Activated CD4-positive, alpha-beta T cell treated with anti-CD3 and anti-CD28 coated beads, Interleukin-2, amount 50 U/mL, for 24 hours (primary cell): ENCODE results near the gene PTCD3.

Source experiments
- DNase-seq, 2 donors: peaks; one replicate each; pipeline ENCODE4 v3.0.0-alpha.2; 2020; ENCODE audit warnings: low read depth in 1 of 2, low spot score in 1 of 2

Gene PTCD3

DNA sequence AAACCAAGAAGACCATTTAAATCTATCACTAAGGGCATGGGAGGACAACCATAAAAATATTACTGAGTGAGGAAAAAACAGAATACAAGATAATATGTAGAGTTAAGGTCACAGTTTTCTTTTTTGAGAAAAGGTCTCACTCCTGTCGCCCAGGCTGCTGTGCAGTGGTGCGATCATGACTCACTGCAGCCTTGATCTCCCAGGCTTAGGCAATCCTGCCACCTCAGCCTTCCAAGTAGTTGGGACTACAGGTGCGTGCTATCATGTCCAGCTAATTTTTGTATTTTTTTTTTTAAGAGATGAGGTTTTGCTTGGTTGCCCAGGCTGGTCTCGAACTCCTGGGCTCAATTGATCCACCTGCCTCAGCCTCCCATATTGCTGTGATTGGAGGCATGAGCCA lies 24.3 kb upstream of the PTCD3 start:
- no peak for DNase-seq

DNA sequence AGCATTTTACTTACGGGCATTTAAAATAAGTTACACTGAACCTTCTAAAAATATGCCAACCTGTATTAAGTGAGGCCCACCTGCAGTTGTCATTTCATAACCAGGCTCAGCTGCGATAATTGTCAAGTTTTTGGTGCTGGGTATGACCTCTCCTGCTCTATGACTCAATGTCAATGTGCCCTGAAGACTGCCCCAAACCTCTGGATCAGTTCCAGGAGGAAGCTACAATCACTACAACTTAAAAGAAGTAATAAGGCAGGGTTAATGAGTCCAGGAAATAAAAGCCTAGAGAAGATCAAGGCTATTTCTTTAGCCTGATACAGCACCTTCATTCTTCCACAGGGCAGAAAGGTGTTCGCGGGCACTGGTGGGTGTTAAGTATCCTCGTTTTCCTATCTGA lies 23.3 kb upstream of the PTCD3 start:
- DNase-seq = no peak

DNA sequence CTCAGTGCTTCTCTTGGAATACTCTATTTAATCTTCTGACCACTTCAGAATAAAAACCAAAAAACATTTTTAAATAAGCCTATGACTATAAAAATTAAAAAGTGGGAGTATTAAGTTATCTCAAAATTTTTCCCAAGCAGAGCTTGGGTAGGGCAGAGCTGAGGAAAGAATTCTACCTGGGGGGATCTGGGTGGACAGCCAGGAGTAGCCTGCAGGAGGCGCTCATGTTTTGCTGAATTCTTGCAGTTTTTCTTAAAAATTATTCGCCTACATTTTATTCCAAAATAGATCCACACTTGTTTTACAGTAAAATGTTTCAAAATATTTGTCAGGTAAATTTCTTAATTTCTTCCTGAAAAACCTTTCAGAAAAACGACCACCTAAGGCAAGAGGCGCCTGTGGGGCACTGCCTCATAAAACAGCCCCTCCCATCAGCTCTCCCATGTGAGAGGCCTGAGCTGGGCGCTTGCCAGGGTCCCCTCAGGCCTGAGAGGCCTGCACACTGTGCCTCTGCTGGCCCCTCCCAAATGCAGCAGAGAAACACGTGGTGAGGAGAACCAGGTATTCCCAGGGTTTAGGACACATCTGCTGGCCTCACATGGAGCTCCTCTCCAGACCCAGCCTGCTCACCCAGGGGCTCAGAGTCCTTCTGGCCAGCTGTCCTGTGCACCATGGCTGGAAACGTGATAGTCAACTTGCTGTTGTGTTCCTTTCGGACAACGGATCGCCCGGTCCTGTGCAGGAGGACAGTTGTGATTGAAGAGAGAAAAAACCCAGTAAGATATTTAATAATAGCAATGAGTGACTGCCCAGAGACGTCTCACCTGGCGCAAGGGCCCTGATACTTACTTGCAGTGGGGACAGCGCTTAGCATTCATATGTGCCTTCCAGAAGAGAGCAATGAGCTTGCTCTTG lies 17.8 kb upstream of the PTCD3 start:
- no peak for DNase-seq

DNA sequence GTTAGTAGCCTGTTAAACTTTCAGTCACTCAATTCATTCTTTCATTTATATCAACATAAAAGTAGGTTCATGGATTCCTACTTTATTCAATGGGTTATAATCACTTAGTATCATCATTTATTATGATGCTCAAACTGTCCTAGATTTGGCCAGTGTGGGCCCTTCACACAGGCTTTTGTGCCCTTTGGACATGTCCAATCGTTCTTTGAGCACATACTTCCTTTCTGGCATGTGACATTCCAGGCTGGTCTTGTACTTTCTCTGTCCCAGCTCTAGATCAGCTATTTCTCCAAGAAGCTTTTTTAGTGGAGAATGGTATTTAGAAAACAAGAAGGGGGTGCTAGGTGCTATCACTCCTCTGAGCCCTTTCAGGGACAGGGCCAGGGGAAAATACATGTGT lies 11.8 kb upstream of the PTCD3 start:
- no peak for DNase-seq

DNA sequence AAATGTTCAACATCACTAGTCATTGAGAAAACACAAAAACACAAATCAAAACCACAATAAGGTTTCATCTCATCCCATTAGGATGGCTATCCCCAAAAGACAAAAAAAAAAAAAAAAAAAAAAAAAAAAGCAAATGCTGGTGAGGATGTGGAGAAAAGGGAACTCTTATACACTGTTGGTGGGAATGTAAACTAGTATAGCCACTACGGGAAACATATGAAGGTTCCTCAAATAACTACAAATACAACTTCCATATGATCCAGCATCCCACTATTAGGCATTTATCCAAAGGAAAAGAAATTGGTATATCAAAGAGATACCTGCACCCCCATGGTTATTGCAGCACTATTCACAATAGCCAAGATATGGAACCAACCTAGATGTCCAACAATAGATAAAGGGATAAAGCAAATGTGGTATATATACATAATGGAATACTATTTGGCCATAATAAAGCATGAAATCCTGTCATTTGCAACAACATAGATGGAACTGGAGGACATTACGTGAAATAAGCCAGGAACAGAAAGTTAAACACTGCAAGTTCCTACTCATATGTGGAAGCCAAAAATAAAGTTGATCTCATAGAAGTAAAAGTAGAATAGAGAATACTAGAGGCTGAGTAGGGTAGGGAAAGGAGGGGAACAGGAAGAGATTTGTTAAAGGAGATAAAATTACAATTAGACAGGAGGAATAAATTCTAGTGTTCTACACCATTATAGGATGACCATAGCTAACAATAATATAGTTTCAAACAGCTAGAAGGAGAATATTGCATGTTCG lies 8.7 kb upstream of the PTCD3 start:
- DNase-seq = no peak

DNA sequence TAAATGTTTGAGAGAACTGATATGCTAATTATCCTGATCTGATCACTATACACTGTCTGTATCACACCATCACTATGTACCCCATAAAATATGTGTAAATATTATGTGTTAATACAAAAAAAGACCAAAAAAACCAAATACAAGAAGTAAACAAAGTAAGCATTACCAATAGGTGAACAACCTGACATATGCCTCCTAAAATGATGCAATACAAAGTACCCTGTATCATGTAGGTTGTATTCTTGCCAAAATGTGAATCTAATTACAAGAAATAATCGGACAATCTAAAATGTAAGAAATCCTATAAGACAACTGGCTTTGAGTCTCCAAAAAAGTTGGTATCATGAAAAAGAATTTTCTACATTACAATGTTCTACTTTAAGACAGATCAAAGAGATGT lies 8.1 kb upstream of the PTCD3 start:
- DNase-seq = no peak

DNA sequence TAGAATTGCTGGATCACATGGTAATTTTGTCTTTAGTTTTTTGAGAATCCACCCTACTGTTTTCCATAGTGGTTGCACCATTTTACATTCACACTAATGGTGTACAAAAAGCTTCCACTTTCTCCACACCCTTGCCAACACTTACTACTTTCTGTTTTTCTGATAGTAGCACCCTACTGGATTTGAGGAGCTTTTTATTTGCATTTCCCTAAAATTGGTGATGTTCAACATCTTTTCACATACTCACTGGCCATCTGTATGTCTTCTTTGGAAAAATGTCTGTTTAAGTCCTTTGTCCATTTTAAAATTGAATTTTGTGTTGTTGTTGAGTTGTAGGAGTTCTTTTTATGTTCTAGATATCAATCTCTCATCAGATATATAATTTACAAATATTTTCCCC lies 3.9 kb upstream of the PTCD3 start:
- DNase-seq = no peak

DNA sequence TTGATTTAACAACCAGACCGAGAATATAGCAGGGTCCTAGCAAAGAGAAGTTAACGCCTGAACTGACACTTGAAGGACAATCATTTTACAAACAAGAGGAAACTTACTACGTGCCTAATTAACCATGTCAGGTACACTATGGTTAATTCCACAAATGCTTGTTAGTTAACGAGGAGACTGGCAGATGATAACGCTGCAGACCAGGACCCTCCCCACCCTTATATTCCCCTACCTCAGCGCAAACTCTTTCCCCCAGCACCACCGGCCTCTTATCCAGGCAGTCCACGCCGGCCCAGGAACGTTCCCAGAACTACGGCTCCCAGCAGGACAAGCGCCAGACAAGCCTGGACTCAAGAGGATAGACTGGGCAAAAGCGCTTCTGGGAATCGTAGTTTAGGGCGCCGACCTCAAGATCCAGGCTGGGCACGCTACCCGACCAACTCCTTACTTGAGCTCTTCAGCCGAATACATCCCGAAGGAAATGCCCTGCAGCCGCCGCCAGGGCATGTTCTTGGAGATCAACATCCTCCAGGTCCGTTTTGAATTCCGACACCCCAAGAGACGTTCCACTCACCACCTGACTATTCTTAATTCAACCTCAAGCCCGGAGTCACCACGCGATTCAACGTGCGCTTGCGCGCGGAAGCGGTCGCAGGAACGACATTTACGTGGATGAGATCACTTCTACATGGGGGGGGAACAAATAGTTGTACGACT lies 625 bp upstream of the PTCD3 start, which contains the start of gene POLR1A:
TSS of gene POLR1A (minus strand) at position 635 of the 717 bp plus-strand sequence. CDS start at position 525, 110 bp downstream.
- DNase-seq = peak; percentile 63 to 81

DNA sequence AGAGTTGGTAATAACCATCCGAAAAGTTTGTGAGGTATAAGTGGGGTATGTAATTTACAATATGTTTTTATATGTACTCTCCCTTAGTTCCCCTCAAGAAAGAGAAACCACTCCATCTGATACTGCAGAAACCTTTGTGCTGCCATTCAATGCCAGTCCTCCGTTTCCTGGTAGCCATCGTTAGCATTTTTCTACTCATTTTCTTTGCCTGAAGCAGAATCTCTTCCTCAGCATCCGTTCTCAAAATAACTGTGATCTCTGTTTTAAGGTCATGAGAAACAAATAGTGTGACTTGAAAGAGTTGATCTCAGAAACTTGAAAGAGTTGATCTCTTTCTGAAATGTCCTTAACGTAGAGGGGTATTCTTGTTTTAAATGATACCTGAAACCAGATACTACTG lies 996 bp downstream of the PTCD3 start:
- DNase-seq = no peak

DNA sequence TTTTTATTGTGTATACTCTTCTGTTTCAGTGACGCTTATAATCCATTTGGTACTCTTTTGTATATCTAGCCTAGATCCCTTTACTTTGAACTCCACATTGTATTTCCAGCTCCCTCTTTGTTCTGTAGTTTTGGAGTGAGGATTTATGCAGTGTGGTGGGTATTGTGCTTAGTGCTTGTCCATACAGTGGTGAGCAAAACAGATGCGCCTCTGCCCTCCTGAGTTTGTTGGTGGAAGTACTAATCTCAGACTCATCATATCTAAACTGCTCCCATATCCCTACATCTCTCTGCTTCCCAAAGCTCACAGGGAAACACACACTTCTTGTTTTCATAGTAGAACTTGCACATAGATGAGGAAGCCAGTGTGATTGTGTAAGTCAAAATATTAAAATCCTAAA lies 12.1 kb downstream of the PTCD3 start:
- DNase-seq = no peak

DNA sequence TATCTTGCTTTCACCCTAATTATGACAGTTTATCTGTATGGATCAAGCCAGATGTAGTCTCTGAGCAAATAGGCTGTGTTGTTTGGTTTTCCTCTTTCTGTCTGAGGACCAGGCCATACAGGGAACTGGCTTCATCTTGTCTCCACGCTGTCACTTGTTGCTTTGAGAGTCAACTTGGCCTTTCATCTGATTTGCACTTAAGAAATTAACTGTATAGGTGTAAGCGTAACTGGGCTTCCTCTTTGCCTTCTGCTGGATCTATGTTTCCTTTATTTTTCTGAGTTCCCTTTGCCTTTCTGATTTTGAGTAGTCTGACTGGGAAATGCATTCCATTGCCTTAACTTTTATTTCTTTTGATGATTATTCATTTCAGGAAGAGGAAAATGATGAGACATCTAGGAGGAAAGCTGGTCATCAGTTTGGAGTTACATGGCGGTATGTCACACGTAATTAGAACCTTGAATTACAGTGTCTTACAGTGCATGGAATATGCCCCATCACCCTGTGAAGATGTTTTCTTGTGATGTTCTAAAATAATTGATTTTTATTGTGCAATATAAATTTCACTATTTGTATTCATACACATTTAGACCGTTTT lies 17.4 kb downstream of the PTCD3 start:
- DNase-seq = no peak

DNA sequence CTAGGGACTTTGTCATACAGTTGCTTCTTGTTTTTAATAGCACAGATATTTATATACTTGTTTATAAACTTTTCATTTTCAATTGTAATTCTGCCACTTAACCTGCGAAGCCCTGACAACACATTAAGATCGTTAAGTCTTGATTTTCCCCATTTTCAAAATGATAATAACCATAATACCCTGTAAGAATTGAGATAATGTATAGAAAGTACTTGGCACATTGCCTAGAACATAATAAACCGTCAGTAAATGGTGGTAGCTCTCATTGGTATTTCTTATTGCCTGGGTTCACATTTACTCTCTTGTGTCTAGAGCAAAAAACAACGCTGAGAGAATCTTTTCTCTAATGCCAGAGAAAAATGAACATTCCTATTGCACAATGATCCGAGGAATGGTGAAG lies 18.6 kb downstream of the PTCD3 start:
- no peak for DNase-seq

DNA sequence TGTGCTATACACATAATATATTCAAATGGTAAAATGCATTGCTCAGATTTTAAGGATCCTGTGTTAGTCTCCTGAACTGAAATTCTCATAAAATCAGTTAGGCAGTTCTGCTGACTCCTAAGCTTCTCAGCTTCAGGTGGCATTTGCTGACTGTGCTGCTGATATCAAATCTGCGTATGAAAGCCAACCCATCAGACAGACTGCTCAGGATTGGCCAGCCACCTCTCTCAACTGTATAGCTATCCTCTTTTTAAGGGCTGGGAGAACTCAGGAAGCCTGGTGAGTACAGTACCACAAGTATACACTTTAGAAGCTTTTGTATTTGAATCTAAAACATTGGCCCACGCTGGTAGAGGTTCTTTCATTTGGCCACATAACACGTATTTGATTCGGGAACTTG lies 28.7 kb downstream of the PTCD3 start:
- DNase-seq = no peak

DNA sequence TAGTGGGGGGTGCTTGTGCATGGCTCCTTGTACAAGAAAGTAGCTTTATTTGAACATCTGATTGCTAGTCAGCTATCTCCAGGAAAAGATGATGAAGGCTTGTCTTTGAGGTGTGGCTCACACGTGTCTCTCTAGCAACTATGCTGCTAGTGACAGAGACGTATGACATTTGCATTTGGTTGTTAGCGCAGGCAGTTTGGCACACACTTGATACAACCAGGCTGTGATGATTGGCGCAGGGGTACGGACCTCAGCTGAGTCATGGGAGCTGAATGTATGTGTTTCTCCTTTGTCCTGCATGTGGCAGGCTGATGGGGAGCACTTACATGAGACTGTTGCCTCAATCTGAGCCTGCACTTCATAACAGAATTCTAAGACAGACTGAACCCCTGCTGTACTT lies 29.6 kb downstream of the PTCD3 start:
- DNase-seq = no peak

DNA sequence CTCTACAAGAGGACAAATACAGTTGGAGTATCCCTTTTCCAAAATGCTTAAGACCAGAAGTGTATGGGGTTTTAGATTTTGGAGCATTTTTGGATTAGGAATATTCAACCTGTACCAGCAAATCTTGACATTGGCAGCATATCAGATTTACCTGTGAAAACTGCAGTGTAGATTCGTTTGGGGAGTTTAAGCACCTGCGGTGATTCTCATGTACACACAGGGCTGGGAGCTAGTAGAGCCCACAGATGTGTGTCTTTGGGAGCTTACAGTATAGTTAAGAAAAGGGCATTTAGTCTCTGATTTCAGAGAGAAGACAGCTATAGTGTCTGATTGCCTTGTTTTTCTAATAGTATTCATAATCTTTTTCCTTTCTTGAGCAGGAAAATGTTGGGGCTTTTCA lies 30.1 kb downstream of the PTCD3 start:
- DNase-seq = no peak

DNA sequence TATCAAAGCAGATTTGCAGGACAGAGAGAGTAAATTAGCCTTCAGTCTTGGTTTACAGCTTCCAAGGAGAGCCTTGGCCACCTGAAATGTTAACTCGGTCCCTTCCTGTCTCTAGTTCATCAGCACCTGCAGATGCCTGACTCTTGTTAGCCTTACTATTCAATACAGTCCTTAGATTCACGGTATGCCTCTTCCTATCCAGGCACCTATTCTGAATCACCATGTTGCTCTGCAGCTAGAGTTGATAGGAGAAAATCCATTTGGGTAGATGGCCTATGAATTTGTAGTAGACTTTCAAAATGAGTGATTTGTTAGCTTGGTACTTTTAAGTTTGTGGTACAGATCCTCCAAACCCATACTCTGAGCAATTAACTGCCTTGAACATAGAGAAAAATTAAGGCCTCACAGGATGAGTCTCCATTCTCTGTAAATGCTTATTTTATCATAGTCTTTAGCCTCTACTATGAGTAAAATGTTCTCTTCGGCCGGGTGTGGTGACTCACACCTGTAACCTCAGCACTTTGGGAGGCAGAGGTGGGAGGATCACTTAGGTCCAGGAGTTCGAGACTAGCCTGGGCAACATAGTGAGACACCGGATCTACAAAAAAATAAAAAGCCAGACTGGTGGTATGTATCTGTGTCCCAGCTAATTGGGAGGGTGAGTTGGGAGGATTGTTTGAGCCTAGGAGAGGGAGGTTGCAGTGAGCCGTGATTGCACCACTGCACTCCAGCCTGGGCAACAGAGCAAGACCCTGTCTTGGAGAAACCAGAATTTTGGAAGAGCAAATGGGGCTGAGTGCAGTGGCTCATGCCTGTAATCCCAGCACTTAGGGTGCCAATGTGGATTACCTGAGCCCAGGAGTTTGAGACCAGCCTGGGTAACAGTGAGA lies 32.9 kb downstream of the PTCD3 start:
- no peak for DNase-seq

DNA sequence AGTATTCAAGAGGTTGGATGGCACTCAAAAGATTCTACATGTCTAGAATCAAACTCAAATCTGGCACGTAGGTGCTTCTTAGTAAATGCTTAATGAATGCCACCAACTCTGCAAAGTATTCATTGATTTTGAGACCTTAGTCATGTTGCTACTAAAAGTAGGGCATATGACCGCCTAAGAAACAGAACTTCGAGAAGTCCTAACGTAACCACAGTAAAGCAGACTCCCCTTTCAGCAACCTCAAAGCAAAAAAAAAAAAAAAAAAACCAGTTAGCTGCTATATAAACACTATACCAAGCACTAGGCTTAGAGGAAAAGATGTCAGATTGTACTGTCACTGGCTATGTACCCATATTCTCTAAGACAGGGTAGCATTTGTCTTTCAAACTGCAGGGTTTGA lies 33.9 kb downstream of the PTCD3 start:
- no peak for DNase-seq

DNA sequence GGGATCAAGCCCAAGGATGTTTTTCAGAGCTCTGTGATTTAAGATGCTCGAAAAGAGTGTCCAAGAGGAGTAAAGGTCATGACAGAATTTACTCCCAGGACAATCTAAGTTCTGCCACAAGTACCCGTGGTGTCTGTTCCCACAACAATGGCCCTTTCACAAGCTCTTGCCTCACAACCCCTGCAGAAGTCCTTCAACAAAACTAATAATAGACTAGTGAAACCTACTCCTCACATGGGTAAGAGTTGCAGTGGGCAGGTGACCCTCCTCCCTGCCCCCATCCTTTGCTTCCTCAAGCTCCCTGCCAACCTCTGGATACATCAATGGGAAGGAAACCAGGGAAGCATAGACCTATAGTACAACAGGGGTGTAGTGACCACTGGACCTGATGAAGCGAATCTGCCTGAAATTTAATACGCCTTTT lies 34.9 kb downstream of the PTCD3 start:
- DNase-seq = no peak

DNA sequence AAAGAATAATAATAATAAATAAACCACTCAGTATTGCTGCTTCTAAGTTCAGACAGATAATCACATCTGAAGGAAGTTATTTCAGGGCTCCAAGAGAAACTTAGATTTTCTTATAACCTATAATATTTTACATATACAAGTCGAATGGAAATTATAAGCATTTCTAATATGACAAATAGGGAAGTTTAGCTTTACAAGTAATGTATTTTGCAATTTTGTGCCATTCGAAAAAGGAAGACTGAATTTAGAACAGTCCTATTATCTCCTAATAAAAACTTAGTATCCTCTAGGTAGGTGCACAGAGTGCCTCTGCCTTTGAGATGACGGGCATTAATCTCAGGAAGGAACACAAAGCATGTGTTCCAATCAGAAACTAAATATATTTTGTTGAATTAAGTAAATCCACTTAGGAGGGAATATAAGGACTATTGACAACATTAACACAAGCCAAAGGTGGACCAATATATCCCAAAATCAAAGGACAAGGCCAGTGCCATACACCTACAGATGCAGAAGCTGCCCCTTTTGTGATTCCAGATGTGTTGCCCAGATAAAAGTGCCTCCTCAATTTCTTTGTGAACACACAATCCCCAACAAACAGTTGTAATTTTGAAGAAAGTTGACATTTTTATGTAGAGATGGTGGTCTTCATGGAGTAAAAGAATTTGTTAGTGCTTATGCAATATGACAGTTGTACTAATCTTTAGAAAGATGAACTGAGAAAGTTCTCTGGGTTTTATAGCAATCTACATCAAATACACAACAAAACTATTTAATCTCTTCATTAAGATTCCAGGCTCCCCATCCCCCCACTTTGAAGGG lies 36.6 kb downstream of the PTCD3 start:
- no peak for DNase-seq
